Measurements from ENCODE around the gene VEGFA.

- TF ChIP-seq, protein P1, sequence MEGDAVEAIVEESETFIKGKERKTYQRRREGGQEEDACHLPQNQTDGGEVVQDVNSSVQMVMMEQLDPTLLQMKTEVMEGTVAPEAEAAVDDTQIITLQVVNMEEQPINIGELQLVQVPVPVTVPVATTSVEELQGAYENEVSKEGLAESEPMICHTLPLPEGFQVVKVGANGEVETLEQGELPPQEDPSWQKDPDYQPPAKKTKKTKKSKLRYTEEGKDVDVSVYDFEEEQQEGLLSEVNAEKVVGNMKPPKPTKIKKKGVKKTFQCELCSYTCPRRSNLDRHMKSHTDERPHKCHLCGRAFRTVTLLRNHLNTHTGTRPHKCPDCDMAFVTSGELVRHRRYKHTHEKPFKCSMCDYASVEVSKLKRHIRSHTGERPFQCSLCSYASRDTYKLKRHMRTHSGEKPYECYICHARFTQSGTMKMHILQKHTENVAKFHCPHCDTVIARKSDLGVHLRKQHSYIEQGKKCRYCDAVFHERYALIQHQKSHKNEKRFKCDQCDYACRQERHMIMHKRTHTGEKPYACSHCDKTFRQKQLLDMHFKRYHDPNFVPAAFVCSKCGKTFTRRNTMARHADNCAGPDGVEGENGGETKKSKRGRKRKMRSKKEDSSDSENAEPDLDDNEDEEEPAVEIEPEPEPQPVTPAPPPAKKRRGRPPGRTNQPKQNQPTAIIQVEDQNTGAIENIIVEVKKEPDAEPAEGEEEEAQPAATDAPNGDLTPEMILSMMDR (IDR thresholded peaks at IDR 0.05), result no peak
- TF ChIP-seq POLR2AphosphoS5 (IDR thresholded peaks at IDR 0.05), result no peak
Measured at GRCh38 chr6:43826730-43827129, 56.7 kb downstream of the VEGFA start.
